WI38 (cell line): ENCODE results near the gene HTR1E.

Source experiments
- H3K4me3 ChIP-seq: 2 replicates; pipeline ENCODE4 v1.5.1; 2011; ENCODE audit warnings: low read depth, mild to moderate bottlenecking, control low read depth, low read length
- TF ChIP-seq, protein P1 (sequence below): IDR thresholded peaks from 2 replicates; pipeline ENCODE4 v1.5.1; 2012; ENCODE audit warnings: low read depth, mild to moderate bottlenecking, control low read depth, low read length

The HTR1E gene

DNA sequence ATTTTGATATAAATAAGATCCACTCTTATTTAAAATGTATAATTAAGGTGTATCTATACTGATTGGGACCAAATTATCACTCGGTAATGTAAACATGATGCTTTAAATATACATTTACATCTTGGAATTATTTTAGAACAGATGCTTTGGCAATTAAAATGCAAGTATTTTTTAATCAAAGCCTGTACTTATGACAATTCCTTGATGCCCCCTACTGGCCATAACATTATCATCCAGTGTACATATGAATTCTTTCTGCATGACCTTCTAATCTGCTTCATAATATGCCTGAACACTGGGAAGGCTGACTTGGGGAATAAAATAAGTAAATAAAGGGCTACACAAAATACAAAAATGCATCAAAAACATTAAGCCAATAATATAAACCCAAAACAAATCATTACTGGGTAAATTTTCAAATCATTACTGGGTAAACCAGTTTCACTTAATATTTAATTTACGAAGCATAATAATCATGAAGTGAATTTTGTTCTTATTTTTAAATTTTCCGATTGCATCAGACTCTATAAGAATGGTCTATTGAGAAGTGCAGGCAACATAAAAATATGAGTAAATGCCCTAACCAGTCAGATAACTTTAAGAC is 92.5 kb downstream of the HTR1E start:
- TF ChIP-seq, protein P1, sequence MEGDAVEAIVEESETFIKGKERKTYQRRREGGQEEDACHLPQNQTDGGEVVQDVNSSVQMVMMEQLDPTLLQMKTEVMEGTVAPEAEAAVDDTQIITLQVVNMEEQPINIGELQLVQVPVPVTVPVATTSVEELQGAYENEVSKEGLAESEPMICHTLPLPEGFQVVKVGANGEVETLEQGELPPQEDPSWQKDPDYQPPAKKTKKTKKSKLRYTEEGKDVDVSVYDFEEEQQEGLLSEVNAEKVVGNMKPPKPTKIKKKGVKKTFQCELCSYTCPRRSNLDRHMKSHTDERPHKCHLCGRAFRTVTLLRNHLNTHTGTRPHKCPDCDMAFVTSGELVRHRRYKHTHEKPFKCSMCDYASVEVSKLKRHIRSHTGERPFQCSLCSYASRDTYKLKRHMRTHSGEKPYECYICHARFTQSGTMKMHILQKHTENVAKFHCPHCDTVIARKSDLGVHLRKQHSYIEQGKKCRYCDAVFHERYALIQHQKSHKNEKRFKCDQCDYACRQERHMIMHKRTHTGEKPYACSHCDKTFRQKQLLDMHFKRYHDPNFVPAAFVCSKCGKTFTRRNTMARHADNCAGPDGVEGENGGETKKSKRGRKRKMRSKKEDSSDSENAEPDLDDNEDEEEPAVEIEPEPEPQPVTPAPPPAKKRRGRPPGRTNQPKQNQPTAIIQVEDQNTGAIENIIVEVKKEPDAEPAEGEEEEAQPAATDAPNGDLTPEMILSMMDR = peak; percentile 25; the same call in 1 of the 2 replicates
- no peak overlapping the region for H3K4me3 ChIP-seq

DNA sequence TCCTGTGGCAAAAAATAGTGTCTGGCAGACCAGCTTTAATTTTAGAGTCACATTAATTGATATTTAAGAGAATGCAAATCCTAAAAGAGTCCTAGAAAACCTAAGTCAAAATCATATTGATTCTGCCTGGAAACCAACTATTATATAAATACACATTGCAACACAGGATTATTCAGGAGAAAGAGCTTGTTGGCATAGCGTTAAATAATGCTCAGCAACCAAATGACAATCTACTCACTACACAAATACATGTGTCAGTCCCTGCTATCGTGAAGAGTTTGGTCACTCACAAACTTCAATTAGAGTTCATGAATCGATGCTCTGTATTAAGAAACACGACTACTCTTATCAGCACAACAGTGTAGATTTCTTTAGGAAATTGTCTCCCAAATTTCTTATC is 103.4 kb downstream of the HTR1E start:
- TF ChIP-seq, protein P1 = no peak
- H3K4me3 ChIP-seq = no peak overlapping the region

DNA sequence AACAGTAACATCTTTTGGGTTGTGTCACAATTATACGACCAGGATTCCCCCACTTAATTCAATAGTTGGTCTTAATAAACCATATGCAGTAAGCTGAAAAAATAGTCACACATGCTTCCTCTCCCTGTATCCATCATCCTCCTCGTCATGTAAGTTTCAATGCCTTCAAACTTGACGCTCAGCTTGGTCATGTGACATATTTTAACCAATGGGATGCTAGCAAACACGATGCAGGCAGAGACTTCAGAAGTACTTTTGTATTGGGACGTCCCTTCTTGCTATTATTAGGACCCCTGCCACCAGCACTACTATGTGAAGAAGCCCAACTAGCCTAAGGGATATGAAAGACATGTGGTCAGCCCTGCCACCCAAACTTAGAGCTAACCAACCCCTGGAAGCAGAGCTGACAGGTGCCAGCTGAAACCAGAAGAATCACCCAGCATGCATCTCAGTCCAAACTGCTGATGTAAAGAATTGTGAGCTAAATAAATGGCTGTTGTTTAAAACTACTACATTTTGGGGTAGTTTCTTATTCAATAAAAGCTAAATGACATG is 108.3 kb downstream of the HTR1E start:
- no peak overlapping the region for H3K4me3 ChIP-seq
- TF ChIP-seq, protein P1 = no peak

DNA sequence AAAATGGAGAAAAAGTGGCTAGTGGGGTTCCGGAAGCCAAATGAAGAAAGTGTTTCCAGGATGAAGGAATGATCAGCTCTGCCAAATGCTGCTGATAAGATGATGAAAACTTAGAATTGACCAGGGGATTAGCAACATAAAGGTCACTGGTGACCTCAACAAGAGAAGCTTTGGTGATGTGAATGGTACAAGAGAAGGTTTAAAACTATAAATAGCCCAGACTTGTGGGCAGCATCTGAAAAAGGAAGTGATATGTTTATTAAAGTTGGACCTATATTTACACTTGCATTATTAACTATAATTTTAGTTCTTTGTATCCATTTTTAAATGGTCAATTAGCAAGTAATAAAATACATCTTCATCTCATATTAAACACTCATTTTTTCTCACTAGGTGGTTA is 112.5 kb downstream of the HTR1E start:
- no peak overlapping the region for H3K4me3 ChIP-seq
- TF ChIP-seq, protein P1 = no peak

DNA sequence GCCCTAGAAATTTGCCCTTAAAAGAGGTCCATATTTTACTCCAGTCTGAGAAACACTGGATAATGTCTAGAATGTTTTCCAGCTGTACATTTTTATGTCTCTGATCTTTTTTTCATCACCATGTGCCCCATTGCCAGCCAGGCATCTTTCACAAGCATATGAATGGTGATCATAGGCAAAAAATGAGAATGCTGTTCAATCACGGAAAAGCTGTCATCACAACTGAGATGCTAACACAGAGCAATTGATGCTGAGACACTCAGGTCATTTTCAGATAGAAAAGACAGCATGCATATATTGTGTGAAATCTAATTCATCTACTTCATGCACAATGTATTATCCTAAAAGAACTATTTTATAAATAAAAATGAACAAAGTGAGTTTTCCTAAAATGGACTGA is 116.0 kb downstream of the HTR1E start:
- TF ChIP-seq, protein P1 = no peak
- no peak overlapping the region for H3K4me3 ChIP-seq

DNA sequence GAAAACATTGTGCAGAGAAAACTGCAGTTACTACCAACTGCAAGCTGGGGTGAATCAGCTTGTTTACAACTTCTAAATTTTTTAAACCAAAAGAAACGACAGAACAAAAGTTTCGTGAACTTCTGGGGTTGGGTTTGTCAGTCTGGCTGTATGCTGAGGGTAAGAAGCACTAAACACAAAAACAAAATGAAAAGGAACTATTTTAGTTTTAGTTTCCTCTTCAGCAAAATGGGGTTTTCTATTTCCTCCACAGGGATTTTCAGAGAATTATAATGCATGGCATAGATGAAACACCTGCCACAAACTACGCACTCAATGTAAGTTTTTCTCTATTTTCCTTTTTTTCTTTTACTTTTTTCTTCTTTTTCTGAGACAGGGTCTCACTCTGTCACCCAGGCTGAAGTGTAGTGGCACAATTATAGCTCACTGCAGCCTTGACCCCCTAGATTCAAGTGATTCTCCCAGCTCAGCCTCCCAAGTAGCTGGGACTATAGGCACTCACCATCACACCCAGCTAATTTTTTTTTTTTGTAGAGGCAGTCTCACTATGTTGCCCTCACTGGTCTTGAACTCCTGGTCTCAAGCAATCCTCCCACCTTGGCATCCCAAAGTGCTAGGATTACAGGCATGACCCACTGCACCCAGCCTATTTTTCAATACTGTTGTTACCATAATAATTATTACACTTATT is 117.0 kb downstream of the HTR1E start:
- TF ChIP-seq, protein P1 = no peak
- H3K4me3 ChIP-seq = no peak overlapping the region

DNA sequence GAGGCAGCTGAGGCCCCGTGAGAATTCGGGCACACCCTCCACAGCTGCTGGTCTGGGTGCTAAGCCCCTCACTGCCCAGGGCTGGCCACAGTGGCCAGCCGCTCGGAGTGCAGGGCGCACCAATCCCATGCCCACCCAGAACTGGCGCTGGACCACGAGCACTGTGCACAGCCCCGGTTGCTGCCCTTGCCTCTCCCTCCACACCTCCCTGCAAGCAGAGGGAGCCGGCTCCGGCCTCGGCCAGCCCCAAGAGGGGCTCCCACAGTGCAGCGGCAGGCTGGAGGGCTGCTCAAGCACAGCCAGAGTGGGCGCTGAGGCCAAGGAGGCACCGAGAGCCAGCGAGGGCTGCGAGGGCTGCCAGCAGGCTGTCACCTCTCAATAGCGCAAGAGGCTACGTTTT is 122.6 kb downstream of the HTR1E start:
- TF ChIP-seq, protein P1 = no peak
- H3K4me3 ChIP-seq = no peak overlapping the region
